NT2/D1 (cell line): ENCODE measurements around the gene ZNF408.

Experiments
- YY1 ChIP-seq: IDR thresholded peaks from 2 replicates; pipeline ENCODE4 v1.6.1; 2011; ENCODE audit not compliant: insufficient read length, insufficient read depth
- ZNF274 ChIP-seq: IDR thresholded peaks from 2 replicates; pipeline ENCODE4 v1.6.1; 2011; ENCODE audit warnings: mild to moderate bottlenecking, low read depth, low read length

DNA sequence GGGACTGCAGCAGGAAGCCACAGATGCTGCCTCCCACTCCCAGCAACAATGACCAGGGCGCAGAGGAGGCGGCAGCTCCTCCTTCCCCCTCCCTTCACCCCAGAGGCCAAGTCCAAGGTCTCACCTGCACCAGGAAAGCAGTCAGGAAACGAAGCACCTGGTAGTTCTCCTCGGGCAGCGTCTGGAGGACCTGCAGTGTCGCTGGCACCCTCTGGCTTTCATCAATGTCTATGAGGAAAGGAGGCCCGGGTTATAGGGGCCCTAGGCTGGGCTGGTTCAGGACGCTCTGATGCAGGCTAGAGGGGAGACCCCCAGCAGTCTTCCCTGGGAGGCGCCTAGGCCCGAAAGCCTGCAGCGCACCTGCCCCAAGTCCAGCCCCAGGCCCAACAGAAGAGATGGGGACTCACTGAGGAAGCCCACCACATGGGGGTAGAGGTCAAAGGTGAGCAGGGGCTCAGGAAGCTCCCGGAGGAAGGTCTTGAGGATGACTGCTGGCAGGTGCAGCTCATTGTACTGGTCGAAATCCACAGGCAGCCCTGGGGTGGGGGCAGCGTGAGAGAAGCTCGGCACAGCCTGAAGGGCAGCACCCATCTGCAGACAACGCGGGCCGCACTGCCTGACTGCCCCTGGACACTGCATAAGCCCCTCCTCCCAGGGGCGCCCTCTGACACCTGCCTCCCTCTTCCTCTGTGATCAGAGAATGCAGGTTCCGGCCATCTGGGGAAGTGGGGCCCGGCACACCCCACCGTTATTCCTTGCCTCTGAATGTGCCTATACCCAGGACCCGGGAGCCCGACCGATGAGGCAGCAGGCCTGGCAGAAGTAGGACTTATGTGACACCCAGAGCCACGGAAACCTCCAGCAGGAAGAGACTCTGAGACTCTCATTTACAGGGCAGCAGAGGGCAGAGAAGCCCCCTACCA is 21.3 kb upstream of the ZNF408 start:
- TF ChIP-seq ZNF274 (no peak), YY1 (no peak)
